C4-2B (cell line): ENCODE measurements around the gene MYBPH.

Experiments
- CTCF ChIP-seq: fragments of 450-650 bp; conservative IDR thresholded peaks from 2 replicates; pipeline ENCODE4 v1.5.1; 2017; ENCODE audit warnings: mild to moderate bottlenecking
- ZFX ChIP-seq: fragments of 450-650 bp; IDR thresholded peaks from 2 replicates; pipeline ENCODE4 v1.6.1; 2017

GRCh38 chr1:203206129-203206687 lies 30.6 kb upstream of the MYBPH start:
- no peak for TF ChIP-seq CTCF
- TF ChIP-seq ZFX = no peak
